H9 (cell line): ENCODE data around the gene NDUFC2. TPM values are rescaled to one million over a fixed set of nuclear protein-coding genes. Genes with fewer than 3 reads are reported as not detected.

Source experiments
- DNase-seq: peaks from one replicate; pipeline ENCODE4 v3.0.0-alpha.2; 2017
- H2AFZ ChIP-seq: one replicate; pipeline ENCODE4 v1.6.1; 2013; ENCODE audit warnings: mild to moderate bottlenecking, low read length, control low read depth, moderate library complexity
- H2AK5ac ChIP-seq: 2 replicates; pipeline ENCODE4 v1.6.1; 2013; ENCODE audit warnings: low read length, control low read depth, mixed read lengths; ENCODE audit not compliant: insufficient read length
- H2BK120ac ChIP-seq: one replicate; pipeline ENCODE4 v1.6.1; 2013; ENCODE audit warnings: low read depth, mild to moderate bottlenecking, low read length, control low read depth, inconsistent platforms; ENCODE audit not compliant: poor library complexity, severe bottlenecking
- H2BK12ac ChIP-seq: 2 replicates; pipeline ENCODE4 v1.6.1; 2013; ENCODE audit warnings: low read length, control low read depth, mixed read lengths, low read depth; ENCODE audit not compliant: insufficient read length
- H2BK15ac ChIP-seq: 2 replicates; pipeline ENCODE4 v1.6.1; 2013; ENCODE audit warnings: low read depth, low read length, control low read depth
- H2BK20ac ChIP-seq: one replicate; pipeline ENCODE4 v1.6.1; 2013; ENCODE audit warnings: low read depth, mild to moderate bottlenecking, low read length, control low read depth, inconsistent platforms; ENCODE audit not compliant: poor library complexity, severe bottlenecking
- H2BK5ac ChIP-seq: 2 replicates; pipeline ENCODE4 v1.6.1; 2013; ENCODE audit warnings: low read length, control low read depth, mixed read lengths; ENCODE audit not compliant: insufficient read length
- H3K14ac ChIP-seq: 2 replicates; pipeline ENCODE4 v1.6.1; 2013; ENCODE audit warnings: low read length, control low read depth; ENCODE audit not compliant: insufficient read depth
- H3K18ac ChIP-seq: 2 replicates; pipeline ENCODE4 v1.6.1; 2013; ENCODE audit warnings: low read depth, mild to moderate bottlenecking, mixed read lengths, low read length, control low read depth; ENCODE audit not compliant: insufficient read length
- H3K23ac ChIP-seq: 2 replicates; pipeline ENCODE4 v1.6.1; 2013; ENCODE audit warnings: low read length, control low read depth, mixed read lengths, low read depth; ENCODE audit not compliant: insufficient read length
- H3K23me2 ChIP-seq: 2 replicates; pipeline ENCODE4 v1.6.1; 2013; ENCODE audit warnings: low read depth, mild to moderate bottlenecking, mixed read lengths, low read length, control low read depth; ENCODE audit not compliant: insufficient read length, poor library complexity, severe bottlenecking
- H3K27ac ChIP-seq: 2 replicates; pipeline ENCODE4 v1.5.1; 2013; ENCODE audit warnings: low read length, control low read depth, mixed read lengths, low read depth; ENCODE audit not compliant: insufficient read length
- H3K27me3 ChIP-seq: 2 replicates; pipeline ENCODE4 v1.6.1; 2013; ENCODE audit warnings: low read length, control low read depth, inconsistent platforms; ENCODE audit not compliant: insufficient read depth
- H3K4ac ChIP-seq: 2 replicates; pipeline ENCODE4 v1.6.1; 2013; ENCODE audit warnings: low read depth, mild to moderate bottlenecking, control low read depth, inconsistent platforms, low read length, moderate library complexity
- H3K4me1 ChIP-seq: 2 replicates; pipeline ENCODE4 v1.6.1; 2013; ENCODE audit warnings: low read length, control low read depth, inconsistent platforms; ENCODE audit not compliant: insufficient read depth
- H3K4me2 ChIP-seq: 2 replicates; pipeline ENCODE4 v1.6.1; 2013; ENCODE audit warnings: low read length, control low read depth, mixed read lengths; ENCODE audit not compliant: insufficient read length, insufficient read depth
- H3K56ac ChIP-seq: 2 replicates; pipeline ENCODE4 v1.6.1; 2013; ENCODE audit warnings: low read depth, mild to moderate bottlenecking, mixed read lengths, low read length, control low read depth; ENCODE audit not compliant: insufficient read length
- H3K79me1 ChIP-seq: 2 replicates; pipeline ENCODE4 v1.6.1; 2013; ENCODE audit warnings: low read depth, mild to moderate bottlenecking, moderate library complexity, low read length, control low read depth, inconsistent platforms; ENCODE audit not compliant: insufficient read depth, poor library complexity, severe bottlenecking
- H3K79me2 ChIP-seq: 2 replicates; pipeline ENCODE4 v1.6.1; 2013; ENCODE audit warnings: low read length, control low read depth, inconsistent platforms; ENCODE audit not compliant: insufficient read depth
- H3K9ac ChIP-seq: 2 replicates; pipeline ENCODE4 v1.6.1; 2013; ENCODE audit warnings: low read length, control low read depth, mixed read lengths; ENCODE audit not compliant: insufficient read length; ENCODE audit errors: extremely low read depth
- H3K9me3 ChIP-seq: one replicate; pipeline ENCODE4 v1.6.1; 2013; ENCODE audit warnings: low read depth, low read length, inconsistent platforms; ENCODE audit not compliant: control insufficient read depth
- H3T11ph ChIP-seq: one replicate; pipeline ENCODE4 v1.6.1; 2013; ENCODE audit warnings: mild to moderate bottlenecking, low read length, control low read depth, inconsistent platforms
- H4K20me1 ChIP-seq: one replicate; pipeline ENCODE4 v1.6.1; 2013; ENCODE audit not compliant: control insufficient read depth, insufficient read length, insufficient read depth
- H4K5ac ChIP-seq: 2 replicates; pipeline ENCODE4 v1.6.1; 2013; ENCODE audit warnings: low read depth, mild to moderate bottlenecking, mixed read lengths, low read length, control low read depth; ENCODE audit not compliant: insufficient read length
- H4K8ac ChIP-seq: replicated peaks from 2 replicates; pipeline ENCODE4 v1.6.1; 2013; ENCODE audit warnings: low read length, control low read depth, mixed read lengths, low read depth; ENCODE audit not compliant: insufficient read length
- H4K91ac ChIP-seq: 2 replicates; pipeline ENCODE4 v1.6.1; 2013; ENCODE audit warnings: low read depth, mild to moderate bottlenecking, moderate library complexity, mixed read lengths, low read length, control low read depth; ENCODE audit not compliant: insufficient read length
- H3K27ac Mint-ChIP-seq, 3 experiments: 2 replicates in 2 of 3; 3 replicates in 1 of 3; pipeline ENCODE4 v1.8.0; 2020 to 2021; ENCODE audit warnings: mixed read lengths in 3 of 3, mild to moderate bottlenecking in 1 of 3, moderate library complexity in 1 of 3
- H3K27me3 Mint-ChIP-seq: 2 replicates; pipeline ENCODE4 v1.8.0; 2021; ENCODE audit warnings: low read depth, mild to moderate bottlenecking, moderate library complexity, mixed read lengths
- H3K36me3 Mint-ChIP-seq, 3 experiments: 2 replicates in 2 of 3; 3 replicates in 1 of 3; pipeline ENCODE4 v1.8.0; 2020 to 2021; ENCODE audit warnings: low read depth in 3 of 3, mixed read lengths in 3 of 3; ENCODE audit not compliant: insufficient read depth in 1 of 3
- H3K4me1 Mint-ChIP-seq, 2 experiments: 2 replicates each; pipeline ENCODE4 v1.8.0; 2020; ENCODE audit warnings: mixed read lengths in 2 of 2
- H3K4me3 Mint-ChIP-seq, 2 experiments: 2 replicates in 1 of 2; 3 replicates in 1 of 2; pipeline ENCODE4 v1.8.0; 2020 to 2021; ENCODE audit warnings: mild to moderate bottlenecking in 2 of 2, mixed read lengths in 2 of 2, moderate library complexity in 1 of 2
- H3K9me3 Mint-ChIP-seq, 2 experiments: 2 replicates in 1 of 2; 3 replicates in 1 of 2; pipeline ENCODE4 v1.8.0; 2020; ENCODE audit warnings: mild to moderate bottlenecking in 2 of 2, mixed read lengths in 2 of 2, moderate library complexity in 1 of 2
- CTCF ChIP-seq: fragments of 200-600 bp; sonication (generic); conservative IDR thresholded peaks from 3 replicates; pipeline ENCODE4 v1.8.0; 2021; ENCODE audit warnings: antibody characterized with exemption, mild to moderate bottlenecking
- WGBS: extraction: QIAGEN DNeasy Blood & Tissue Kit; methylation state at CpG from one replicate; pipeline ENCODE4 v1.1.7; 2013; ENCODE audit warnings: missing lambda C conversion rate, low lambda C conversion rate, mixed read lengths; ENCODE audit not compliant: insufficient read length; ENCODE audit errors: extremely low coverage; 5-methylcytosine and 5-hydroxymethylcytosine counted together
- total RNA-seq: library from RNA; stranded (reverse); gene quantifications from 2 replicates; pipeline ENCODE4 v1.2.1, GENCODE V29; 2021

Gene NDUFC2
- total RNA-seq, 1 experiment from 2014 or later = 247 TPM

DNA sequence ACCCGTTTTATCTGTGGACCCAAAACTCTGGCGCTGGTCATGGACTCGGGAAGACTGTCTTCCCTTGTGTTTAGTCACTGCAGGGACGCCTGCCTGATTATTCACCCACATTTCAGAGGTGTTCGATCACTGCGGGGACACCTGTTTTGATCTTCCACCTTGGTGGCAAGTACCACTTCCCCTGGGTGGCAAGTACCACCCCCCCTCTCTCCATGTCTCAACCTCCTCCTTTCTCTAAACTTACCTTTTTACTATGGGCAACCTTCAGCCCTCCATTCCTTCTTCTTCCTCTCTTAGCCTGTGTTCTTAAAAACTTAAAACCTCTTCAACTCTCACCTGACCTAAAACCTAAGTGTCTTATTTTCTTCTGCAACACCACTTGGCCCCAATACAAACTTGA is 1.9 kb upstream of the NDUFC2 start:
- no peak for DNase-seq
- no peak overlapping the region for H2AFZ ChIP-seq
- H3K9me3 ChIP-seq = no peaks in the 10 kb centered on the region
- no peak overlapping the region for H3K4me2 ChIP-seq
- H4K20me1 ChIP-seq = no peaks in the 10 kb centered on the region
- H3K23me2 ChIP-seq = peaks cover 8% of the 10 kb centered on the region
- H3K56ac ChIP-seq = no peak overlapping the region
- no peak overlapping the region for H2BK5ac ChIP-seq
- H3K4ac ChIP-seq = no peak overlapping the region
- H3K36me3 Mint-ChIP-seq = peaks cover 0 to 8% (median 4%) of the 10 kb centered on the region in 3 experiments; a peak in 4 of 7 replicates
- H3K14ac ChIP-seq = no peak overlapping the region
- no peak overlapping the region for H2AK5ac ChIP-seq
- H3T11ph ChIP-seq = no peak overlapping the region
- H4K8ac ChIP-seq = no peak overlapping the region
- no peak for TF ChIP-seq CTCF
- H2BK15ac ChIP-seq = no peak overlapping the region
- H3K27me3 Mint-ChIP-seq = peaks cover 10% of the 10 kb centered on the region
- H4K91ac ChIP-seq = no peak overlapping the region
- H2BK12ac ChIP-seq = no peak overlapping the region
- no peak overlapping the region for H2BK120ac ChIP-seq
- H3K9ac ChIP-seq = no peak overlapping the region
- H3K9me3 Mint-ChIP-seq = no peaks in the 10 kb centered on the region; a peak in 1 of 5 replicates
- no peak overlapping the region for H2BK20ac ChIP-seq
- WGBS = no CpG with 5 or more reads among the region's 6 CpGs
- H3K27ac Mint-ChIP-seq = peak overlapping the region in 1 of 3 experiments; percentile 1; a peak in 1 of 7 replicates
- H3K23ac ChIP-seq = no peak overlapping the region
- H3K4me1 ChIP-seq = no peaks in the 10 kb centered on the region
- peak overlapping the region in 1 of 2 experiments; percentile 1; a peak in 1 of 5 replicates for H3K4me3 Mint-ChIP-seq
- H3K4me1 Mint-ChIP-seq = peaks cover 11 to 15% of the 10 kb centered on the region in 2 experiments
- no peak overlapping the region for H3K18ac ChIP-seq
- peaks cover 12% of the 10 kb centered on the region; the same call in 1 of the 2 replicates for H3K79me2 ChIP-seq
- no peaks in the 10 kb centered on the region for H3K79me1 ChIP-seq
- no peak overlapping the region for H3K27ac ChIP-seq
- no peak overlapping the region for H4K5ac ChIP-seq
- no peaks in the 10 kb centered on the region for H3K27me3 ChIP-seq
